ENCODE measurements around the gene LAMTOR1.
A peak's percentile ranks its signal among the peaks of the same experiment; 100 is the strongest.

LAMTOR1 gene

DNA sequence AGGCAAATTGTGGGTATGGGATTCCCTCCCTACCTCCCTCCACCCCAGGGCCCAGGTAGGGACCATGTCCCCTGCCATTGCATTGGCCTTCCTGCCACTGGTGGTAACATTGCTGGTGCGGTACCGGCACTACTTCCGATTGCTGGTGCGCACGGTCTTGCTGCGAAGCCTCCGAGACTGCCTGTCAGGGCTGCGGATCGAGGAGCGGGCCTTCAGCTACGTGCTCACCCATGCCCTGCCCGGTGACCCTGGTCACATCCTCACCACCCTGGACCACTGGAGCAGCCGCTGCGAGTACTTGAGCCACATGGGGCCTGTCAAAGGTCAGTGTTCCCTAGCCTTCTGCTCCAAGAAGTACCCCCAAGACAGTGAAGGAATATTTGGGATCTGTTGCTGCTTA lies 2.8 kb upstream of the LAMTOR1 start, which contains the start of gene TOMT:
Gene TOMT, plus strand, starts transcription at position 37 of the 400 bp plus-strand sequence. Its CDS starts 28 bp downstream, at position 65.
- TF ChIP-seq, protein P1, sequence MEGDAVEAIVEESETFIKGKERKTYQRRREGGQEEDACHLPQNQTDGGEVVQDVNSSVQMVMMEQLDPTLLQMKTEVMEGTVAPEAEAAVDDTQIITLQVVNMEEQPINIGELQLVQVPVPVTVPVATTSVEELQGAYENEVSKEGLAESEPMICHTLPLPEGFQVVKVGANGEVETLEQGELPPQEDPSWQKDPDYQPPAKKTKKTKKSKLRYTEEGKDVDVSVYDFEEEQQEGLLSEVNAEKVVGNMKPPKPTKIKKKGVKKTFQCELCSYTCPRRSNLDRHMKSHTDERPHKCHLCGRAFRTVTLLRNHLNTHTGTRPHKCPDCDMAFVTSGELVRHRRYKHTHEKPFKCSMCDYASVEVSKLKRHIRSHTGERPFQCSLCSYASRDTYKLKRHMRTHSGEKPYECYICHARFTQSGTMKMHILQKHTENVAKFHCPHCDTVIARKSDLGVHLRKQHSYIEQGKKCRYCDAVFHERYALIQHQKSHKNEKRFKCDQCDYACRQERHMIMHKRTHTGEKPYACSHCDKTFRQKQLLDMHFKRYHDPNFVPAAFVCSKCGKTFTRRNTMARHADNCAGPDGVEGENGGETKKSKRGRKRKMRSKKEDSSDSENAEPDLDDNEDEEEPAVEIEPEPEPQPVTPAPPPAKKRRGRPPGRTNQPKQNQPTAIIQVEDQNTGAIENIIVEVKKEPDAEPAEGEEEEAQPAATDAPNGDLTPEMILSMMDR (IDR thresholded peaks at IDR 0.05; ENCODE audit: low read depth, low read length, missing control alignments): no peak
- no peak for DNase-seq (ENCODE audit: low read depth)
- no peak within 1 kb of the TSS for H3K4me3 ChIP-seq (ENCODE audit: low read depth, low read length)

DNA sequence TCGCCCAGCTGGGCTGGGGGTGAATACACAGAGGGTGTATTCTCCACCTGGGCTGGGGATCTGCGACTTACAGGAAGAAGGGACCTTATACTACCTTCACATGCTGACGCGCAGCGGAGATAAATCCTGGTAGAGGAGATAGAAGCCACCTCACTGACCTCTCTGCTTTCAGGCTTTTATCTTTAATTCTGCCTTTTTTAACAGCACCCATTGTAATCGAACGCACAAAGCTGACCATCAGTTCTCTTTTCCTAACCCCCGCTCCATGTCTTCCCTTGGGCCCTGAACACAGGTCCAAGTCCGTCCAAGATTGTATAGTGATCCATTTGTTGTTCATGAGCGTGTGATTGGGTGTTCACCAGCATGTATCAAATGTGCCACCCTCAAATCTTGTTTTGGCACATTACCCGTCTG lies 664 bp upstream of the LAMTOR1 start:
- TF ChIP-seq, protein P1 (IDR thresholded peaks at IDR 0.05; ENCODE audit: low read depth, low read length, missing control alignments): peak; percentile 0
- H3K4me3 ChIP-seq (ENCODE audit: low read depth, low read length): peak overlapping the region; percentile 9
- DNase-seq (ENCODE audit: low read depth): no peak

DNA sequence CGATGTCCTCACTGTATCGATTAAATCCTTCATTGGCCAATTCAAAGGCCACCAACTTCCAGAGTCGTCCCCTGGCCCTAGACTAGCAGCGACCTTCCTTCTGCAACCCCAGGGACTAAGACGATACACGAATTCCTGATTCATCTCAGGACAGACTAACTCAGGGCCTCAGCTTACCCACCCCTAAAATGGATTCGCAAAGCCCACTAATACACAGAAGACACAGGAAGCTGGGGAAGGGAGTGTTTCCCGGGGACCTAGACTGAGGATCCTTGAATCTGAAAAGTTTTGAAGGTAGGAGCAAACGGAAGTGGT lies 509 bp downstream of the LAMTOR1 start:
- DNase-seq (ENCODE audit: low read depth): no peak
- TF ChIP-seq, protein P1 (IDR thresholded peaks at IDR 0.05; ENCODE audit: low read depth, low read length, missing control alignments): no peak
- peak overlapping the region; percentile 95 for H3K4me3 ChIP-seq (ENCODE audit: low read depth, low read length)

DNA sequence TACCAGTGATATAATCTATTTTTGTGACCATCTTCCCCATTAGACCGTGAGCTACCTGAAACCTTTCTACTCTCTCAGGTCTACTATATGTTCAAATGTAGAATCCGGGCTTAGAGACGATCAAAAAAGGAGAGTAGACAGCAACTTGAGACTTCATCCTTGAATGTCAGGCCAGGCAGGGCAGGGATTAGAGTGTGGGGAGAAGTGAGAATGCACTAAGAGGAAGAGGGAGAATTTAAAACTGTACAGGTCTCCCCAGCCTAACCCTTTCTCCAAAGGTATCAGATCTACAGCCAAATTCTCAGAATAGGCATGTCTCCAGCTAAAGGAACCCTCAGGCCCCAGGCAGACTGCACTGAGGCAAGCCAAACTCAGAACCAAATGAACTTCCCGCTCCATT lies 935 bp downstream of the LAMTOR1 start:
- TF ChIP-seq, protein P1 (IDR thresholded peaks at IDR 0.05; ENCODE audit: low read depth, low read length, missing control alignments): no peak
- H3K4me3 ChIP-seq (ENCODE audit: low read depth, low read length): peak overlapping the region; percentile 95
- no peak for DNase-seq (ENCODE audit: low read depth)

DNA sequence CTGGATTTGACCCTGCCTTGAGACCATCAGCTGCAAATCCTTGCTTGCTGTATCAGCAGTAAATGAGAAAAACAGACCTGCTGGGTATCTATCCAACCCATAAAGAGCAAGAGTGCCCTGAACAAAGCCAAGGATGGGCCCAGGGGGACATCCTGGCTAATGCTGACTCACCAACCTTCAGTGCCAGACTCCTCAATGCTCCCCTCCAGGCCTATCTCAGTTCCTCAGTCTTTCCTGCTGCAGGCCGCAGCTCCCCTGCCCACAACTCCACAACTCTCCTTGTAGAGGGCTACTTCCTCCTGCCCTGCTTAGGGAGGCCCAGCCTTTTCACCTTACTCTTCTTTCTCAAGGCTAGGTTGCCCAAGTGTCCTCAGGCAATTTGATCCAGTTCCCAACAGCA lies 2.6 kb downstream of the LAMTOR1 start:
- no peak for DNase-seq (ENCODE audit: low read depth)
- no peak overlapping the region for H3K4me3 ChIP-seq (ENCODE audit: low read depth, low read length)
- TF ChIP-seq, protein P1 (IDR thresholded peaks at IDR 0.05; ENCODE audit: low read depth, low read length, missing control alignments): no peak

DNA sequence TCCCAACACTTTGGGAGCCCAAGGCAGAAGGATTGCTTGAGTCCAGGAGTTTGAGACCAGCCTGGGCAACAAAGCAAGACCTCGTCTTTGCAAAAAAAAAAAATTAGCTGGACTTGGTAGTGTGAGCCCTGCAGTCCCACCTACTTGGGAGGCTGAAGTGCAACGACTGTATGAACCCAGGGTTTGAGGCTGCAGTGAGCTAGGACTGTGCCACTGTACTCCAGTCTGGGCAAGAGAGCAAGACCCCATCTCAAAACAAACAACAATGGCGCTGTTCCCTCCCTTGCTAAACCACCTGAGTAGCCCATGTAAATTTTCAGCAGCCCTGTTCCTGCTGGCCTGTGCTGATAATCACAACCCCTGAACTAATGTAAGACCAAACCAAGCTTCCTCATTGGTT lies 3.1 kb downstream of the LAMTOR1 start:
- DNase-seq (ENCODE audit: low read depth): no peak
- TF ChIP-seq, protein P1 (IDR thresholded peaks at IDR 0.05; ENCODE audit: low read depth, low read length, missing control alignments): no peak
- H3K4me3 ChIP-seq (ENCODE audit: low read depth, low read length): no peak overlapping the region

DNA sequence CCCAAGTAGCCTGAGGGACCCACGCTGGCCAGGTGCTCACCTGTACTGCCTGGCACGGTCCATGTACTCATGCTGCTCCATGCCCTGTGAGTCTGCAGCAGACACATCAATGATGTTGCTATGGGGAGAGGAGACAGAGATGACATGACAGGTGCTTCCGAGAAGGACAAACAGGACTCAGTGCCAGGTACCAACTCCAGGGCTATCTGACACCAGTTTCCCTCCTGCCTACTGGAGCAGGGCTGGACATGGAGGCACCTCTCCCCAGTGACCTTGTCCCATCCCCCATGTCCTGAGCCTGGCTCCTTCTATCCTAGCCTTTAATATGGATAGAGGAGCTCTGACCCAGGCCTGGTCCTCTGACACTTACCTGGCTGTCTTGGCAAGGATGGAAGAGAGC lies 4.4 kb downstream of the LAMTOR1 start:
- H3K4me3 ChIP-seq (ENCODE audit: low read depth, low read length): no peak overlapping the region
- TF ChIP-seq, protein P1 (IDR thresholded peaks at IDR 0.05; ENCODE audit: low read depth, low read length, missing control alignments): no peak
- no peak for DNase-seq (ENCODE audit: low read depth)

Data from GM12864 (cell line).